ENCODE data around the gene MSL3B.

- TF ChIP-seq TAF1 (IDR thresholded peaks at IDR 0.05; ENCODE audit: low read depth, low read length) = no peak
- TF ChIP-seq POLR2A (IDR thresholded peaks at IDR 0.05; ENCODE audit: low read depth, low read length) = no peak
- no peak for TF ChIP-seq POLR2AphosphoS5 (IDR thresholded peaks at IDR 0.05; ENCODE audit: low read depth, low read length)
- no peak for TF ChIP-seq SPI1 (IDR thresholded peaks at IDR 0.05; ENCODE audit: low read depth, low read length)
Observed at GRCh38 chr2:233817995-233818638, 50.1 kb downstream of the MSL3B start.

Measured in GM12891 (cell line).